Activated naive CD4-positive, alpha-beta T cell treated with anti-CD3 and anti-CD28 coated beads, Interleukin-2, amount 10 ng/mL, durations not matched to agents 5 hours and 36 hours (primary cell): ENCODE data around the gene BAX. TPM values are rescaled to one million over a fixed set of nuclear protein-coding genes. Genes with fewer than 3 reads are reported as not detected.

ENCODE experiments used
- microRNA-seq: library from miRNA; unstranded; fragments of <30 nt; microRNA quantifications from one replicate; pipeline ENCODE4 v1.2.0, GENCODE V29; 2022; ENCODE audit warnings: borderline microRNAs expressed, borderline replicate concordance
- total RNA-seq, 2 experiments: library from RNA; stranded (reverse); gene quantifications; one replicate each; pipeline ENCODE4 v1.2.3, GENCODE V29; 2021

Gene BAX
- 100 to 1,000 TPM; 271 to 293 TPM for total RNA-seq

GRCh38 chr19:48954595-48955307, at the start of gene BAX:
Gene BAX (plus strand): TSS chr19:48954875. CDS start chr19:48954929, 54 bp downstream.

GRCh38 chr19:48933382-48933932, 21.2 kb upstream of the BAX start, which contains the start of gene DHDH:
Gene DHDH (plus strand): TSS chr19:48933699. CDS start chr19:48933722, 23 bp downstream.

GRCh38 chr19:48965040-48965805, 10.5 kb downstream of the BAX start, which contains the start of gene FTL:
Gene FTL (plus strand): TSS chr19:48965309. CDS start chr19:48965508, 199 bp downstream.

GRCh38 chr19:48993175-48994034, 38.7 kb downstream of the BAX start, which contains the start of the genes GYS1 and RUVBL2:
Gene GYS1 (minus strand): TSS chr19:48993309. CDS start chr19:48993112, 197 bp downstream.
Gene RUVBL2 (plus strand): TSS chr19:48993887. CDS start chr19:48993912, 25 bp downstream.

Small RNAs within 50 kb of the gene (microRNA-seq; reads per million reads assigned to microRNA genes)
- gene MIR6798: not detected

Other genes with a start within 250 kb of the BAX start
- gene MAMSTR, start 235.2 kb upstream of the BAX start, total RNA-seq: 1 to 10 TPM; 1.1 to 1.4 TPM
- under 1 TPM; 0.14 to 0.15 TPM for gene RASIP1, start 214.3 kb upstream of the BAX start, total RNA-seq
- gene IZUMO1, start 208.0 kb upstream of the BAX start, total RNA-seq: not detected
- under 1 TPM; 0.12 to 0.28 TPM for gene FUT1, start 202.2 kb upstream of the BAX start, total RNA-seq
- not detected for gene FGF21, start 199.4 kb upstream of the BAX start, total RNA-seq
- 10 to 100 TPM; 38.5 to 41.2 TPM for gene BCAT2, start 143.8 kb upstream of the BAX start, total RNA-seq
- under 1 TPM; 0.35 to 0.82 TPM for gene HSD17B14, start 118.4 kb upstream of the BAX start, total RNA-seq
- 1 to 10 TPM; 6.8 to 8.0 TPM for gene PLEKHA4, start 86.3 kb upstream of the BAX start, total RNA-seq
- gene PPP1R15A, start 82.5 kb upstream of the BAX start, total RNA-seq: 10 to 100 TPM; 50.9 to 56.1 TPM
- not detected for gene TULP2, start 56.1 kb upstream of the BAX start, total RNA-seq
- 100 to 1,000 TPM; 276 to 287 TPM for gene NUCB1, start 54.6 kb upstream of the BAX start, total RNA-seq
- 1 to 10 TPM; 1.8 to 2.1 TPM for gene DHDH, start 21.2 kb upstream of the BAX start, total RNA-seq
- gene FTL, start 10.4 kb downstream of the BAX start, total RNA-seq: 100 to 1,000 TPM; 799 to 840 TPM
- gene GYS1, start 38.4 kb downstream of the BAX start, total RNA-seq: 10 to 100 TPM; 55.7 to 58.7 TPM
- 10 to 100 TPM; 58.4 to 59.0 TPM for gene RUVBL2, start 39.0 kb downstream of the BAX start, total RNA-seq
- gene LHB, start 62.2 kb downstream of the BAX start, total RNA-seq: not detected
- gene CGB3, start 69.5 kb downstream of the BAX start, total RNA-seq: not detected
- gene CGB2, start 77.0 kb downstream of the BAX start, total RNA-seq: not detected
- gene CGB1, start 82.0 kb downstream of the BAX start, total RNA-seq: not detected
- not detected for gene CGB5, start 89.0 kb downstream of the BAX start, total RNA-seq
- gene CGB8, start 94.2 kb downstream of the BAX start, total RNA-seq: not detected
- not detected for gene CGB7, start 102.9 kb downstream of the BAX start, total RNA-seq
- not detected for gene NTF4, start 109.9 kb downstream of the BAX start, total RNA-seq
- not detected for gene KCNA7, start 117.8 kb downstream of the BAX start, total RNA-seq
- 100 to 1,000 TPM; 201 to 223 TPM for gene SNRNP70, start 130.6 kb downstream of the BAX start, total RNA-seq
- gene LIN7B, start 159.5 kb downstream of the BAX start, total RNA-seq: 1 to 10 TPM; 6.0 to 8.8 TPM
- gene C19orf73, start 164.3 kb downstream of the BAX start, total RNA-seq: 1 to 10 TPM; 1.6 to 2.5 TPM
- 1 to 10 TPM; 3.1 to 4.7 TPM for gene PPFIA3, start 164.7 kb downstream of the BAX start, total RNA-seq
- gene HRC, start 200.5 kb downstream of the BAX start, total RNA-seq: not detected
- not detected for gene TRPM4, start 202.9 kb downstream of the BAX start, total RNA-seq